ENCODE measurements around the gene LIMS2.

DNA sequence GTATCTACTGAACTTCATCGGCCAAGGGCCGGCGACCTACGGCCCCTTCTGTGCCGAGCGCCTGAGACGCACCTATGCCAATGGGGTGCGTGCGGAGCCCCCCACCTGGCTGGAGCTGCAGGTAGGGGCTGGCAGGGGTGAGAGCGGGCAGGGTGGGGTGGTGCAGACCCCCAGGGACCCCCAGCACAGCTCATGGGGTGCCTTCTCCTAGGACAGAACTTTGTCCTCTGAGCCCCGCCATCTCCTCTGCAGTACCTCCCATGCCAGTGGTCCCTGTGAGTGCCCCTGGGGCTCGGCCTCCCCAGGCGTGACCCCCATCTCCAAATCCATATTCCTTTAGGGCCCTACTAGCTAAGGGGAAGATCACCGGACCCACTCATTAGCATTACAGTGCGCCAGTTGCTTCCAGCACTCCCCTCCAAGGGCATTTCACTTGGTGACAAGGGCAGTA is 53.3 kb downstream of the LIMS2 start:
- TF ChIP-seq, protein P1, sequence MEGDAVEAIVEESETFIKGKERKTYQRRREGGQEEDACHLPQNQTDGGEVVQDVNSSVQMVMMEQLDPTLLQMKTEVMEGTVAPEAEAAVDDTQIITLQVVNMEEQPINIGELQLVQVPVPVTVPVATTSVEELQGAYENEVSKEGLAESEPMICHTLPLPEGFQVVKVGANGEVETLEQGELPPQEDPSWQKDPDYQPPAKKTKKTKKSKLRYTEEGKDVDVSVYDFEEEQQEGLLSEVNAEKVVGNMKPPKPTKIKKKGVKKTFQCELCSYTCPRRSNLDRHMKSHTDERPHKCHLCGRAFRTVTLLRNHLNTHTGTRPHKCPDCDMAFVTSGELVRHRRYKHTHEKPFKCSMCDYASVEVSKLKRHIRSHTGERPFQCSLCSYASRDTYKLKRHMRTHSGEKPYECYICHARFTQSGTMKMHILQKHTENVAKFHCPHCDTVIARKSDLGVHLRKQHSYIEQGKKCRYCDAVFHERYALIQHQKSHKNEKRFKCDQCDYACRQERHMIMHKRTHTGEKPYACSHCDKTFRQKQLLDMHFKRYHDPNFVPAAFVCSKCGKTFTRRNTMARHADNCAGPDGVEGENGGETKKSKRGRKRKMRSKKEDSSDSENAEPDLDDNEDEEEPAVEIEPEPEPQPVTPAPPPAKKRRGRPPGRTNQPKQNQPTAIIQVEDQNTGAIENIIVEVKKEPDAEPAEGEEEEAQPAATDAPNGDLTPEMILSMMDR (IDR thresholded peaks at IDR 0.05; ENCODE audit: low read depth, low read length) = no peak
- TF ChIP-seq EZH2phosphoT487 (IDR thresholded peaks at IDR 0.05; ENCODE audit: low read depth) = no peak

Data from OCI-LY3 (cell line).